22Rv1 (cell line): Measurements from ENCODE around the gene INPP5D.

Experiments
- CTCF ChIP-seq: fragments of 450-650 bp; IDR thresholded peaks from 2 replicates; pipeline ENCODE4 v1.5.1; 2017; ENCODE audit warnings: mild to moderate bottlenecking
- ZFX ChIP-seq: fragments of 450-650 bp; IDR thresholded peaks from 2 replicates; pipeline ENCODE4 v1.6.1; 2017; ENCODE audit warnings: antibody characterized with exemption, borderline replicate concordance

- no peak for TF ChIP-seq CTCF
- TF ChIP-seq ZFX = no peak
Measured at GRCh38 chr2:233228376-233228775, 168.2 kb downstream of the INPP5D start.
